Measurements from ENCODE around the gene SMIM44.

DNA sequence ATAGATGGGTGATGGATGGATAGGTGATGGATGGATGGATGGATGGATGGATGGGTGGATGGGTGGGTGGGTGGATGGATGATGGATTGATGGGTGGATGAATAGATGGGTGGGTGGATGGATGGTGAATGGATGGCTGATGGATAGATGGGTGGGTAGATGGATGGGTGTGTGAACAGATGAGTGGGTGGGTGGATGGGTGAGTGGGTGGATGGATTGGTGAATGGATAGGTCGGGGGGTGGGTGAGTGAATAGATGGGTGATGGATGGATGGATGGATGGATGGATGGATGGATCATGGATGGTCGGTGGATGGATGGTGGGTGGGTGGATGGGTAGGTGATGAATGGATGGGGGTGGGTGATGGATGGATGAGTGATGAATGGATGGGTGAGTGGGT lies 6.4 kb downstream of the SMIM44 start:
- TF ChIP-seq POLR2AphosphoS5 (IDR thresholded peaks at IDR 0.05; ENCODE audit: borderline replicate concordance, low read depth, low read length) (no peak), EZH2 (IDR thresholded peaks at IDR 0.05) (no peak), FOXP2 (optimal IDR thresholded peaks at IDR 0.05; ENCODE audit: control extremely low read depth, extremely low read length, insufficient read depth) (no peak)
